Rectal smooth muscle tissue (tissue), 1 donor: Measurements from ENCODE around the gene GRWD1.

Experiments used
- H3K27ac ChIP-seq: one replicate; pipeline ENCODE4 v1.7.0; 2013; ENCODE audit warnings: low read depth, low read length, inconsistent platforms
- H3K27me3 ChIP-seq: one replicate; pipeline ENCODE4 v1.7.0; 2013; ENCODE audit warnings: low read length; ENCODE audit not compliant: control insufficient read depth, insufficient read depth
- H3K36me3 ChIP-seq: one replicate; pipeline ENCODE4 v1.7.0; 2013; ENCODE audit warnings: low read length; ENCODE audit not compliant: control insufficient read depth, insufficient read depth
- H3K4me1 ChIP-seq: one replicate; pipeline ENCODE4 v1.7.0; 2013; ENCODE audit warnings: low read length; ENCODE audit not compliant: control insufficient read depth, insufficient read depth
- H3K4me3 ChIP-seq: one replicate; pipeline ENCODE4 v1.7.0; 2013; ENCODE audit warnings: low read length
- H3K9ac ChIP-seq: one replicate; pipeline ENCODE4 v1.7.0; 2013; ENCODE audit warnings: low read length

Gene GRWD1

GRCh38 chr19:48469934-48470680, 24.3 kb downstream of the GRWD1 start:
- Histone ChIP-seq H3K4me1 (peaks cover 9% of the 10 kb centered on the region), H3K36me3 (peaks cover 33% of the 10 kb centered on the region), H3K27me3 (no peaks in the 10 kb centered on the region), H3K27ac (no peak overlapping the region), H3K4me3 (peak overlapping the region; percentile 80), H3K9ac (peak overlapping the region; percentile 4)

- Histone ChIP-seq H3K36me3 (peaks cover 39% of the 10 kb centered on the region), H3K9ac (no peak overlapping the region), H3K27ac (no peak overlapping the region), H3K4me3 (no peak overlapping the region), H3K27me3 (no peaks in the 10 kb centered on the region), H3K4me1 (peaks cover 9% of the 10 kb centered on the region)
These were observed 25.1 kb downstream of the GRWD1 start for GRCh38 chr19:48470856-48471255.

- Histone ChIP-seq H3K9ac (no peak overlapping the region), H3K27ac (no peak overlapping the region), H3K36me3 (peaks cover 45% of the 10 kb centered on the region), H3K4me3 (no peak overlapping the region), H3K4me1 (peaks cover 9% of the 10 kb centered on the region), H3K27me3 (no peaks in the 10 kb centered on the region)
These were observed 26.1 kb downstream of the GRWD1 start for GRCh38 chr19:48471836-48472235.

- peaks cover 53% of the 10 kb centered on the region for H3K36me3 ChIP-seq
- no peak overlapping the region for H3K4me3 ChIP-seq
- peak overlapping the region; percentile 16 for H3K9ac ChIP-seq
- H3K4me1 ChIP-seq: peaks cover 9% of the 10 kb centered on the region
- H3K27ac ChIP-seq: no peak overlapping the region
- no peaks in the 10 kb centered on the region for H3K27me3 ChIP-seq
These were observed 27.6 kb downstream of the GRWD1 start for GRCh38 chr19:48473161-48473966.

- H3K27ac ChIP-seq: no peak overlapping the region
- no peaks in the 10 kb centered on the region for H3K27me3 ChIP-seq
- no peak overlapping the region for H3K9ac ChIP-seq
- H3K4me3 ChIP-seq: no peak overlapping the region
- H3K36me3 ChIP-seq: peaks cover 54% of the 10 kb centered on the region
- H3K4me1 ChIP-seq: peaks cover 9% of the 10 kb centered on the region
These were observed 28.4 kb downstream of the GRWD1 start for GRCh38 chr19:48474084-48474592.

- H3K9ac ChIP-seq: no peak overlapping the region
- H3K4me3 ChIP-seq: no peak overlapping the region
- no peaks in the 10 kb centered on the region for H3K27me3 ChIP-seq
- peaks cover 53% of the 10 kb centered on the region for H3K36me3 ChIP-seq
- H3K27ac ChIP-seq: no peak overlapping the region
- peaks cover 3% of the 10 kb centered on the region for H3K4me1 ChIP-seq
These were observed 29.7 kb downstream of the GRWD1 start for GRCh38 chr19:48475369-48476068.

- Histone ChIP-seq H3K4me1 (peaks cover 3% of the 10 kb centered on the region), H3K4me3 (no peak overlapping the region), H3K27me3 (no peaks in the 10 kb centered on the region), H3K27ac (no peak overlapping the region), H3K9ac (no peak overlapping the region), H3K36me3 (peaks cover 48% of the 10 kb centered on the region)
These were observed 30.4 kb downstream of the GRWD1 start for GRCh38 chr19:48476176-48476575.

- Histone ChIP-seq H3K4me3 (no peak overlapping the region), H3K36me3 (peaks cover 48% of the 10 kb centered on the region), H3K27ac (no peak overlapping the region), H3K9ac (no peak overlapping the region), H3K4me1 (peaks cover 4% of the 10 kb centered on the region), H3K27me3 (no peaks in the 10 kb centered on the region)
These were observed 31.4 kb downstream of the GRWD1 start for GRCh38 chr19:48477067-48477685.

GRCh38 chr19:48477698-48478338, 32.0 kb downstream of the GRWD1 start:
- Histone ChIP-seq H3K27me3 (no peaks in the 10 kb centered on the region), H3K9ac (no peak overlapping the region), H3K36me3 (peaks cover 43% of the 10 kb centered on the region), H3K27ac (no peak overlapping the region), H3K4me1 (peaks cover 4% of the 10 kb centered on the region), H3K4me3 (no peak overlapping the region)

- H3K4me1 ChIP-seq: peaks cover 4% of the 10 kb centered on the region
- no peaks in the 10 kb centered on the region for H3K27me3 ChIP-seq
- H3K9ac ChIP-seq: no peak overlapping the region
- no peak overlapping the region for H3K27ac ChIP-seq
- no peak overlapping the region for H3K4me3 ChIP-seq
- H3K36me3 ChIP-seq: peaks cover 35% of the 10 kb centered on the region
These were observed 32.8 kb downstream of the GRWD1 start for GRCh38 chr19:48478339-48479256.

GRCh38 chr19:48479686-48480085, 33.9 kb downstream of the GRWD1 start:
- Histone ChIP-seq H3K4me1 (peaks cover 4% of the 10 kb centered on the region), H3K4me3 (no peak overlapping the region), H3K36me3 (peaks cover 25% of the 10 kb centered on the region), H3K27me3 (no peaks in the 10 kb centered on the region), H3K9ac (no peak overlapping the region), H3K27ac (peak overlapping the region; percentile 91)
